GM18909 (cell line): ENCODE data around the gene MRPS22.
A peak's percentile ranks its signal among the peaks of the same experiment; 100 is the strongest.
"Not testable (repeated sequence)": the region's sequence is repeated elsewhere in the genome, so short reads cannot be mapped to it uniquely, and the experiment has no call there.

Experiments used
- ATAC-seq: cut with Tn5 transposase; IDR thresholded peaks from one replicate; pipeline ENCODE4 v1.9.1; 2021; ENCODE audit warnings: mild to moderate bottlenecking; ENCODE audit not compliant: unreplicated experiment, poor library complexity

MRPS22 gene

DNA sequence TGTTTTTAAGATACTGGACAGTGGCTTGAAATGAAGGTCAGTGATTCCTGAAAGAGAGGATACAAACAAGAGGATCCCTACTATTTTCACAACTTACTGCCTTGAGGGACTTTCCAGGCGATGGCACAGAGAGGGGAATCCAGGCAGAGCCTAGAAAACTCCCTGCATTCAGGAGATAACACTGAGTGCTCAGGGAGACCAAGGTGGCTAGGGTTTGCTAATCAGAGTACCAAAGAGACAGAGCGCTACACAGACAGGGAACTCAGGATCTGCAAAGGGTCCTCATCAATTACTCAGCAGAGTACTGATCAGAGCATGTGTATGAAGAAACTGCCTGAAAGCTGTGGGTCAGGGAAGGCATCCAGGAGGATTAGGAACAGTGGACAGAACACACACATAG lies 11.7 kb upstream of the MRPS22 start:
- ATAC-seq, result no peak

DNA sequence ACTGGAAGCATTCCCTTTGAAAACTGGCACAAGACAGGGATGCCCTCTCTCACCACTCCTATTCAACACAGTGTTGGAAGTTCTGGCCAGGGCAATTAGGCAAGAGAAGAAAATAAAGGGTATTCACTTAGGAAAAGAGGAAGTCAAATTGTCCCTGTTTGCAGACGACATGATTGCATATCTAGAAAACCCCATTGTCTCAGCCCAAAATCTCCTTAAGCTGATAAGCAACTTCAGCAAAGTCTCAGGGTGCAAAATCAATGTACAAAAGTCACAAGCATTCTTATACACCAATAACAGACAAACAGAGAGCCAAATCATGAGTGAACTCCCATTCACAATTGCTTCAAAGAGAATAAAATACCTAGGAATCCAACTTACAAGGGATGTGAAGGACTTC lies 9.1 kb upstream of the MRPS22 start:
- not testable (repeated sequence) for ATAC-seq

DNA sequence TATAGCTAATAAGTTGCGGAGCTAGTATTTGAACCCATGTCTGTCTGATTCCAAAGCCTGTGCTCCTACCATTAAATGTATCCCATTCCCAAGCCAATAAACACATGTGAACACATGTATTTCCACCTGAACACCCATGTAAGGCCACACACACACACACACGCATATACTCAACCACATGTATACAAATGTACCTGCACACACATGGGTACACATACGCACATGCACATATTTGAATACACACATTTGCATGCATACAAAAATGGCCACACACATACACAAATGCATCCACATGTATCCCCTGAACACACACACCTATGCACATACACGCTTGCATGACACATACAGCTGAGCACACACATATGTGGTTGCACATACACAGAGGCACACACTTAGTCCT lies 5.4 kb upstream of the MRPS22 start:
- no peak for ATAC-seq

DNA sequence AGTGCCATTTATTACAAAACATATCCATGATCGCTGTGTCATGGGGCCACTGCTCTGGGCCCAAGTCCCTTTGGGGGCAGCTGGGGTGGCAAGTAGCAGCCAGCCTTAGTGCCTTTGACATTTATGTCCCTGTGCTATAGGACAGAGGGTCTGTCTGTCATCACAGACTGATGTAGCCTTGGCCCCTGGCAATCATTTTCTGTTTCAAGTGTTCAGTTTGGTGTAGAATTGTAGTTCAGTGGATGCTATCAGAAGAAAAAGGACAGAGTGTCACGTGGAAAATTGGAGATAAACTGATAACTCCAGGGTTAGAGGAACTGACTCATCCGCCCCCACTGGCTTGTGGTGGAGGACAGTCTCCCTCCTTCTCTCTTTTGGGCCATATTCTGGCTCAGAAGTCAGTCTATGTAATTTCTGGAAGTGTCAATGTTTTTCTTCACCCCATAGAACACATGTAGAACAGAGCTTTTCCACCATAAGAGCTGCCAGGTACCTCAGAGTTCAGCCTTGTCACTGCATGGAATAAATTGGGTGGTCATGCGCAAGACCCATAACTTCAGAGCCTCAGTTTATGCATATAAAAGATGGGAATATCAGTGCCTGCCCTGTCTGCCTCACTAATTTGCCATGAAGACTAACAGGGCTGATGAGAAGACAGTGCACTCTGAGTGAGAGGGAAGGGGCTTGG lies 4.5 kb upstream of the MRPS22 start:
- ATAC-seq, result no peak

DNA sequence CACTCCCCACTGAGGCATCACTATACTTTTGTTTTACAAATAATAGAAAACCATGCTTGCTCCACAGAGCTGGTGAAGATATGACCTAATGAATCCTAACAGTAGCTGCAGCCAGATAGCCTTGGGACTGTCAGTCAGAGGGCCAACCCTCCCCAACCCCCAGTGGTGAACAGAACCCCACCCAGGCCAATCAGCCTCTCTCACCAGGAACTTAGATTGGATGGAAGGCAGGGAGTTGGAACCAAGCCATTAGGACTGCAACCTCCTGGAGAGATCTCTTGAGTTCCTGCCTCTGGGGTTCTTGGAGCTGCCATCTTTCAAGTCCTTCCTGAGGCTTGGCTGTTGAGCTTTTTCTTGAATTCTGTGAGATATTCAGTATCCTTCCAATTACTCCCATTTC lies 3.0 kb upstream of the MRPS22 start:
- ATAC-seq, result no peak

DNA sequence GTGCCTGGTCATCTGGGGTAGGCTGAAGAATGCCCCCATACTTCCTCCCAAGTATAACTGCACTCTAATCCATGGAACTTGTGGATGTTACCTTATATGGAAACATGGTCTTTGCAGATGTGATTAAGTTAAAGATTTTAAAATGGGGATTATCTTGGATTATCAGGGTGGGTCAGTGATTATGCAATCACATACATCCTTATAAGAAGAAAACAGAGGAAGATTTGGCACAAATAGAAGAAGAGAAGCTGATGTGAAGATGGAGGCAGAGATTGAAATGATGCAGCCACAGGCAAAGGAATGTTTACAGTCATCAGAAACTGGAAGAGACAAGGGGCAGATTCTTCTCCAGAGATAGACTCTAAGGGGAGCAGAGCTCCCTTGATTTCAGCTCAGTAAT lies 1.8 kb upstream of the MRPS22 start:
- no peak for ATAC-seq

DNA sequence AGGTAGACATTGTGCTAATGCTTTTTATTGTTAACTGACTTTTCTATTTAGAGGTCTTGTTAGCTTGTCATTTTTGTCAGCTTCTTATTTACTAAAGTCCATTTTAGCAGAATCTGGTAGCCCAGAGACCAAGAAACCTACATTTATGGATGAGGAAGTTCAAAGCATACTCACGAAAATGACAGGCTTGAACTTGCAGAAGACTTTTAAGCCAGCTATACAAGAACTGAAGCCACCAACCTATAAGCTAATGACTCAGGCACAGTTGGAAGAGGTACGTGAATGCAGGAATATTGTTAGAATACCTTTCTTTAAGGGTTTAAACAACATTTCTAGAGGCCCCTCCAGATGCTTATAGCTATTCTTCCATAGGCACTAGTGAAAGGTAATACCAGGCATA lies 3.0 kb downstream of the MRPS22 start:
- no peak for ATAC-seq

DNA sequence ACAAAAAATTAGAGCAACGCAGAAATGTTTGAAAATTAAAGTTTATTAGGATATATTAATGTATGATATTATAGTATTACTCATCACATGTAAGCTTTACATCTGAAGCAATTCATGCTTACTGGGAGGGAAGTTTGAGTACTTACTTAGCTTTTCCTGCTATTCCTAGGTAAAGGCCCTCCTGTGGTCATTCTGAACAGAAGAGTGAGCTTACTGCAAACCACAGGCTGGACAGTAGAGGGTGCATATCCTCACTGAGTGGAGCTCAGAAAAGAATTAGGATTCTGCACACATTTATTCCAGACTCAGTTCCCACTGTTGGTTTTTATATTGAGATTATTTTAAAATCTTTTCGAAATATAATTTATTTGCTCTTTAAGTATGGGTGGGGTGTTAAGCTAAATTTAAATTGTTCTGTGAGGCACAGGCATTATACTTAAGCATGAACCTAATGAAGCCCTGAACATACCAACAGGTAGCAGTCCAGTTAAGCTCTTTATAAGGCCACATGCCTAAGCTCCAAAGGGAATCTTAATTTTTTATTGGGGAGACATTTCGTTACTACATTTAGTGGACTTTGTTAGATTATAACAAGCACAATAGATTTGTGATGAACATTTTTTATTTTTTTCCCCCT lies 10.2 kb downstream of the MRPS22 start:
- ATAC-seq, result peak; percentile 50

DNA sequence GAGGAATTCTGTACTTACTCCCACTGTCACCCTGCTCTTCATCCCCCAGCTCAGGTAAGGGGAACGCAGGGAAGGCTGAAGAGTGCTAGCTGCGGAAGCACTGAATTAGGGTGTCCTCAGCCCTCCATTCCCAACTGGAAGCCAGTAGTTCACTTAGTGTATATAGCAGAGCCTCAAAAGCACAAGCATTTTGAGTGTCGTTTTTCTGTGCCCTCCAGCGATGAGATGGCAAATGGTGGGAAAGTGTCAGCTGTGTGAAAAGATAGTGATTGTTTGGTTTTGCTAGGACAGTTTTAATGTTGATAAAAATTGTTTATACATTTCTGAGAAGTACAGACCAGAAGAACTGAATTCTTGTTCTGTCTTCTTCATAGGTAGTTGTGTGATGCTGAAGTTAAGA lies 10.8 kb downstream of the MRPS22 start:
- ATAC-seq, result no peak

DNA sequence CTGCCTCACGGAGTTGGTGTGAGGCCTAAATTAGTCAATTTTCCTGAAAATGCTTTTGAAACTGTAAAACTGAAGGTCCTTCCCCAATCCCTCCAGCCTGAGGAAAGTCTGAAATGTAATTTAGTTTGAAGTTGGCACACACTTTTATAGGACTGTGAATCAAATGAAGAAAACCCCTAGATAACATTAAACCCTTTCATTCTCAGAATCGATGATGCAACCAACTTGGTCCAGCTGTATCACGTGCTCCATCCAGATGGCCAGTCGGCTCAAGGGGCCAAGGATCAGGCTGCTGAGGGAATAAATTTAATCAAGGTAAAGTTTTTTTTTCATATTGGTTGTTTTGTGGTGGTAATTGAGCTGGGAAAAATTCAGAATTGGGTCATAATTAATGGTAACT lies 11.7 kb downstream of the MRPS22 start:
- ATAC-seq, result no peak

DNA sequence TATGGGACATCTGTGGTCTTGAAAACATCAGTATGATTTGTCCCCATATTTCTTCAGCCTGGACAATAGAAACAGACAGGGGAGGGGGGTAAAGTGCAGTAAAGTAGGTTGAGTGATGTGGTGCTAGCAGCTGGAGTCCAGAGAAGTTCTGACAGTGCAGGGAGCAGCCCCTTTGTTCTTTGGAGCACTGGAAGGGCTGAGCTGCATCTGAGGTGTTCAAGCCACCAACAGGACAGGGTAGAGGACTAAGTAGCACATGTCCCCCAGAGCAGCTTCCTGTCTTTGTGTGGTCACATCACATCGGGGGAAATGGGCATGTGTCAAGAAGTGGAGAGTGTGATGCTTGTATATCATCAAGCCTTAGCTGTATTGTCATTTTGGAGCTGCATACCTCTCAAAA lies 12.1 kb downstream of the MRPS22 start:
- ATAC-seq, result no peak

DNA sequence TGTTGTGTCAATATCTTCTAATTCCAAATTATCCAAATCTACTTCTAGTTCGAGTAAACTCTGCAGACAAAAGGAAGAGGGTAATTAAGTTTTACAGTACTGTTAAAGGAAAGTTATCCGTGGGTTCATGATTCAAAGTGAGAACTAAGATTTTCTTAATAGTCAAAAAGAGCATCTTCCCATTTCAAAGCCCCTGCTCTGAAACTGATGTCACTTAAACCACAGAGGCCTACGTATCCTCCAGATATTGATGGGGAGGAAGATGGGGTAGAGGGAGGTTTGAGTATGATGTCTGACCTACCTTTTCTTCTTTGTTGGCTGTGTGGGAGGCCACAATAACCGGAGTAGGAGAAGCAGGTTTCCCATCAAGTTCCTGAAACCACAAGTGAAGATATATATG lies 14.1 kb downstream of the MRPS22 start:
- no peak for ATAC-seq

DNA sequence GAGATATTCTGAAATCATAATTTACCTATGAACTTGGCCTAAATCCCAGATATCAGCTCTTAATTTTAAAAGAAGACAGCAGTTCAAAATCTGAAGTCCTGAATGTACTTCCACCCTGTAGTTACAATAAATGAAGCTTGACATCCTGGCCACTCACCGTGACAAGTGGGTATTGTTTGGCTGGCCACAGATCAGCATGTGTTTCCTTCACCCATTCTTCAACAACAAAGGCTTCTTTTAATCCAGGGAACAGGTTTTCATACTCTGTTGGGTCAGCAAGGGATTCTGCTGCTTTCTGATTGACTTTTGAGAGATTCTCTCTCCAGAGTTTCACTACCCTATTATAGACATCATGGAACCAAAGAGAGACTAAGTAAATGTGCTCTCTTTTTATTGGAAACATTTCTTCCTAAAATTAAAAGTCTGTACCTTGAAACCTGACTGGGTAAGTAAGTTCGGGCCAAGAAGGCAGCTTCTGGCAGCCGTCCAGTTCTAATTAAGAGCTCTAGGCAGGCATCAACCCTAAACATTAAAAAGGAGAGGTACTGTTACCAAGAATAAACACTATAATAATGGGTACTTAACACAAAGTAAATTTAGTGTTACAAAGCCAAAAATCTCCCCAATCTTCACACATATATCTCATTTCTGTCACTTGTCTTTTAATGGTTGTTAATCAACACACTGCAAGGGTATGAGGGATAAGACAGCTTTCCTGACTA lies 15.2 kb downstream of the MRPS22 start:
- ATAC-seq, result no peak

DNA sequence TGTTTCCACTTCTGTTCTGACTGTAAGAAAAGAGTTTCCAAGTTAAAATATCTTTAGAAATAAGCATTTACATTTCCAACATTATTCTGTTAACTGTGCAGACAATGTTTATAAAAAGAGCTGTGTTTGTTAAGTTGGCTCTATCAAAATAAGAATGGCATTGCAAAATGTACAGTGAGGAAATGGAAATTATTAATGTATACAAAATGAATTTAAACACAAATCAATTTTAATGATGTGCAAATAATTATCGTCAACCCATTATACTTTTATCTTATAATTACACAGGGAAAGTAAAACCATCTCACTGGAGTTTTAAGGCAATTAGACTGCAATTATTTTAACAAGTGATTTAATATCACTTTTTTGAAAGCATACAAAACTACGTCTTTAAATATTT lies 17.5 kb downstream of the MRPS22 start:
- ATAC-seq, result no peak

DNA sequence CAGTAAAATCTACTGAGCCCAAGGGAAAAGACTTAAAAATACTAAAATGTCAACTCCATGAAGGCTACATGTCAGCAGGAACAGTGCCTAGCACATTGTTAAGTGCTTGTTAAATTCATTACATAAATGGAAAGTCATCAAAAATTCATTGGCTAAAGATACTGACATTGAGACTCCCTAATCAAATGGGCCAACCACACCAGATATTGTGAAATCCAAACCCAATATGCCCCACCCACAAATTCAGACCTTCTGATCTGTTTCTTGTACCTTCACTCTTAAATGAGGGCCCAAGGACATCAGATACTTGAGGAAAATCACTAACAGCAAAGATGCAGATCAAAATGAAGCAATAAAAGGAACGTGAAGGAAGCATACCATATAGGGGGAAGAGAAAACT lies 20.7 kb downstream of the MRPS22 start:
- no peak for ATAC-seq

DNA sequence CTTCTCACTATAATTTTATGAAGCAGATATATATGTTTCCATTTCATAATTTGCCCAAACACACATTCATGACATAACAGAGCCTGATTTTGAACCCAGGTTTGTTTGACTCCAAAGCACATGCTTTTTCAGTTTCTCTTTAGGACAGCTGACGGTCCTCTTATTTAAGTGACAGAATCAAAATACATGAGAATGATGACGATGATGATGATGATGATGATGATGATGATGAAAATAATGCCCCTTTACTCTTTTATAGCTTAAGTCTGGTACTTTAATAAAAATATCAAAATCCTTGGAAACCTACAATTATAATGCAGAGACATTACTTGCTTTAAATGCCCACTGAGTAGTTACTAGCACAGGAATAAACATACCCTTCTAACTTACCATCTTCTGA lies 30.3 kb downstream of the MRPS22 start:
- no peak for ATAC-seq

DNA sequence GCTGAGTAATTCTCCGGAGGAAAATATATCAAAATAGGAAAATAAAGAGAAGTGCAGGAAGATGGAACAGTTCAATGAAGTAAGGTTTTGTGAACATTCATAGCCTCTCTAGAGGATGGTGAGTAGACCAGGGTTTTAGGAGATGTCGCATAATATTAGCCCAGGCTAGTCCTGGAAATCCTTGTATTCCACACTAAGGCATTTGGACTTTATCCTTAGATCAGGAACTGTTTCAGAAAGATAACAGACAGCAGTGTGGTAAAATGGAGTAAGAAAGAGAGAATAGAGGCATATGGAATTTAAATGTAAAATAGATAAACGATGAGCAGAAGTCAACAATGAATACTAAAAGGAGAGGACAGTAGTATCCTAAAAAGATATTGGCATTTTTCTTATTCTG lies 33.6 kb downstream of the MRPS22 start:
- ATAC-seq, result no peak

DNA sequence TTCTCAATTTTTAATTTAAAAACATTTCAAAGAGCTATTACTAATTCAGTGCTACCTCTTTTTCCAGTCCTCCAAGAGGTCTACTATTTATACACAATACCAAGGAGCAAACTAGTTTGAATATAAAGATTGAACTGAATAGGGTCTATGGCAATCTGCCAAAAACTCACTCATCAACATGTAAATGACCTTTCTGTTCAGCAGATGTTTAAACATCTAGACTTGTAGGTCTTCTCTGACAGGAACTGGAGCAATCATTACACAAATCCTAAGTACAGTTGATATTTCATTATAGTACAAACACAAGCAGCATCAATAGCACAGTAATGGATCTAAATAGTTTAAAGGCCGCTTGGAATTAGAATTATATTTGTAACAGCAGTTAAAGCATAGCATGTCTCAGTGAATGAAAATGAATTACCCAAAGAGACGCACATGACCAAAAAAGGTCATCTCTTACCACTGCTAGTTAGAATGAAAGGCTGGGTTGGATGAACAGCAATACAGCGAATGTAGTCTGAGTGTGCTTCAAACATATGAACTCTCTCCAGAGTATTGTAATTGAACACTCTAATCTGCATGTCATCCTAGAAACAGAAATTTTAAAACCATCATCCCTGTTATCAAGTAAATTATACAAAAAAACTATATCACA lies 34.9 kb downstream of the MRPS22 start:
- ATAC-seq, result no peak

DNA sequence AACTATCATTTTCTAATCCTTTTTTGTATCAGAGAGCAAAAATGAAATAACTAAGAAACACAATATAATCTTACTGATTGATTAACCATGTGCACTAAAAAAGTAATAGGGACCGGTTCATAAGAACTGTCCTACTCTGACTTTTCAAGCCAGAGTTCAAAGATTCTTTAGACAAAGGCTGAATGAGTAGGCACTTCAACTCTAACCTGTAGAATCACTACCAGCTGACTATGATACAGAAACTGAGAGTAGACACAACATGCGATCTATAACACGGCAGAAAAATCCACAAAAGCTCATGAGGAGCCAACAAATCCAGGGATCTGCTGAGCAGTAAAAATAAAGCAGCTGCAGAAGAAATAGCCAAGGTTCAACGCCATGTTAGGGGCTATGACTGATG lies 36.8 kb downstream of the MRPS22 start:
- no peak for ATAC-seq

DNA sequence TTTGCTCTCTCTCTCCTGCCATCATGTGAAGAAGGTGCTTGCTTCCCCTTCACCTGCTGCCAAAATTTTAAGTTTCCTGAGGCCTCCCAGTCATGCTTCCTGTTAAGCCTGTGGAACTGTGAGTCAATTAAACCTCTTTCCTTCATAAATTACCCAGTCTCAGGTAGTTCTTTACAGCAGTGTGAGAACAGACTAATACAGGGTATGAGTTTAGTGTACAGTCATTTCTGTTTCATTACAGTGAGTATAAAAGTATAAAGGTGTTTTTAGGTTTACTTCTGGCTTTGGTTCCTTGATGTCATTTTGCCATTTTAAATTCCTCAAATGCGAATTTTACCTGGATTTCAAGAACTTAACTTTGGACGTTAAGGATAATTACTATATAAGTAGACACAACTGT lies 38.5 kb downstream of the MRPS22 start:
- not testable (repeated sequence) for ATAC-seq

DNA sequence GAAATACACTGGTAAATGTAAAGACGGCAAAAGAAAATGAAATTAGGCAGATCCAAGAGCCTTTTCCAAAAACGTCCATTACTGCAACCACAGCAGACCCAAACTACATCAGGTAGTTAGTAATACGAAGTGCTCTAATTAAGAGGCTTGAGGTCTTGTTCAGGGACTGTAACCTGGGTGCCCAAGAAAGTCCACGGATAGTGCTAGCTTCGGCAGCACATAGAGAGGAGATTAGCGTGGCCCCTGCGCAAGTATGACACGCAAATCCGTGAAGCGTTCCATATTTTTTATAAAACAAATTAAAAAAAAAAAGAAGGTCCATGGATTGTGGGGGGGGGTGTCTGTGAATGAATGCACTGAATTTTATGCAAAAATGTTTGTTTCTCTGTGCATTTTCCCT lies 44.3 kb downstream of the MRPS22 start:
- no peak for ATAC-seq
